Tibial artery (tissue), 4 donors: ENCODE results near the gene MAPK8.

Source experiments
- DNase-seq, 2 donors: peaks; one replicate each; pipeline ENCODE4 v3.0.0-alpha.2; 2019
- H3K27ac ChIP-seq, 2 donors: fragments of 200-600 bp; sonication (generic) in 1 of 2; 1 replicate in 1 of 2; 2 replicates in 1 of 2; pipeline ENCODE4 v1.5.1; 2018 to 2019; ENCODE audit warnings: mild to moderate bottlenecking in 1 of 2
- H3K27me3 ChIP-seq, 2 donors: fragments of 200-600 bp; sonication (generic) in 1 of 2; one replicate each; pipeline versions ENCODE4 v1.5.1 to v1.6.0; 2016 to 2019
- H3K36me3 ChIP-seq, 3 donors: fragments of 200-600 bp; sonication (generic) in 2 of 3; one replicate each; pipeline ENCODE4 v1.5.1; 2016 to 2019; ENCODE audit warnings: mild to moderate bottlenecking in 2 of 3
- H3K4me1 ChIP-seq, 4 donors: fragments of 200-600 bp; sonication (generic) in 2 of 4; 1 replicate in 3 of 4; 2 replicates in 1 of 4; pipeline ENCODE4 v1.5.1; 2016 to 2019
- H3K4me3 ChIP-seq, 2 donors: fragments of 200-600 bp; sonication (generic) in 1 of 2; 1 replicate in 1 of 2; 2 replicates in 1 of 2; pipeline ENCODE4 v1.5.1; 2018 to 2019; ENCODE audit warnings: mild to moderate bottlenecking in 2 of 2
- H3K9me3 ChIP-seq, 3 donors: fragments of 200-600 bp; sonication (generic) in 1 of 3; one replicate each; pipeline ENCODE4 v1.5.1; 2016 to 2019
- CTCF ChIP-seq, 2 experiments: fragments of 200-600 bp in 1 of 2; fragments of 450-650 bp in 1 of 2; IDR thresholded peaks; one replicate each; pipeline ENCODE4 v1.5.1; 2017 to 2019; ENCODE audit warnings: antibody characterized with exemption in 2 of 2, mild to moderate bottlenecking in 1 of 2, moderate library complexity in 1 of 2
- intact Hi-C: fragments of 100-400 bp; cut with DNase I; formaldehyde crosslinking; loops from one replicate; pipeline ENCODE4 v1.15.0; 2023; ENCODE audit warnings: low total_unique reads

MAPK8 gene

GRCh38 chr10:48384699-48384982, 78.2 kb downstream of the MAPK8 start:
- Histone ChIP-seq H3K4me3 (no peak overlapping the region), H3K36me3 (peaks cover 0 to 4% (median 0%) of the 10 kb centered on the region in 3 donors), H3K27me3 (no peaks in the 10 kb centered on the region), H3K9me3 (peaks cover 0 to 17% (median 6%) of the 10 kb centered on the region in 3 donors), H3K4me1 (peaks cover 0 to 4% (median 0%) of the 10 kb centered on the region in 4 donors), H3K27ac (no peak overlapping the region)
- DNase-seq, result no peak
- intact Hi-C loops, result no loop called here
- no peak for TF ChIP-seq CTCF (IDR thresholded peaks at IDR 0.05)

- no peak for DNase-seq
- Histone ChIP-seq H3K27ac (no peak overlapping the region), H3K9me3 (no peaks in the 10 kb centered on the region), H3K4me1 (peaks cover 0 to 13% (median 3%) of the 10 kb centered on the region in 4 donors), H3K27me3 (no peaks in the 10 kb centered on the region), H3K36me3 (no peaks in the 10 kb centered on the region), H3K4me3 (no peak overlapping the region)
- intact Hi-C loops, result no loop called here
- TF ChIP-seq CTCF (IDR thresholded peaks at IDR 0.05), result no peak
Measured at GRCh38 chr10:48389272-48389671, 82.8 kb downstream of the MAPK8 start.

- peaks cover 0 to 13% (median 3%) of the 10 kb centered on the region in 4 donors for H3K4me1 ChIP-seq
- no peak for TF ChIP-seq CTCF (IDR thresholded peaks at IDR 0.05)
- H3K27me3 ChIP-seq, result no peaks in the 10 kb centered on the region
- DNase-seq, result no peak
- H3K4me3 ChIP-seq, result no peak overlapping the region
- intact Hi-C loops, result no loop called here
- H3K27ac ChIP-seq, result no peak overlapping the region
- H3K36me3 ChIP-seq, result no peaks in the 10 kb centered on the region
- no peaks in the 10 kb centered on the region for H3K9me3 ChIP-seq
Measured at GRCh38 chr10:48389846-48390557, 83.5 kb downstream of the MAPK8 start.

GRCh38 chr10:48390558-48390871, 84.0 kb downstream of the MAPK8 start:
- H3K36me3 ChIP-seq, result no peaks in the 10 kb centered on the region
- no peak overlapping the region for H3K27ac ChIP-seq
- H3K4me3 ChIP-seq, result no peak overlapping the region
- H3K4me1 ChIP-seq, result peaks cover 0 to 13% (median 3%) of the 10 kb centered on the region in 4 donors
- H3K27me3 ChIP-seq, result no peaks in the 10 kb centered on the region
- no peak for TF ChIP-seq CTCF (IDR thresholded peaks at IDR 0.05)
- DNase-seq, result no peak
- intact Hi-C loops, result no loop called here
- no peaks in the 10 kb centered on the region for H3K9me3 ChIP-seq

GRCh38 chr10:48390933-48391845, 84.7 kb downstream of the MAPK8 start:
- no peak for DNase-seq
- Histone ChIP-seq H3K4me3 (no peak overlapping the region), H3K9me3 (no peaks in the 10 kb centered on the region), H3K27ac (no peak overlapping the region), H3K4me1 (peaks cover 0 to 13% (median 3%) of the 10 kb centered on the region in 4 donors), H3K27me3 (no peaks in the 10 kb centered on the region), H3K36me3 (no peaks in the 10 kb centered on the region)
- intact Hi-C loops, result no loop called here
- TF ChIP-seq CTCF (IDR thresholded peaks at IDR 0.05), result no peak
